Measurements from ENCODE around the gene CUL3.

DNA sequence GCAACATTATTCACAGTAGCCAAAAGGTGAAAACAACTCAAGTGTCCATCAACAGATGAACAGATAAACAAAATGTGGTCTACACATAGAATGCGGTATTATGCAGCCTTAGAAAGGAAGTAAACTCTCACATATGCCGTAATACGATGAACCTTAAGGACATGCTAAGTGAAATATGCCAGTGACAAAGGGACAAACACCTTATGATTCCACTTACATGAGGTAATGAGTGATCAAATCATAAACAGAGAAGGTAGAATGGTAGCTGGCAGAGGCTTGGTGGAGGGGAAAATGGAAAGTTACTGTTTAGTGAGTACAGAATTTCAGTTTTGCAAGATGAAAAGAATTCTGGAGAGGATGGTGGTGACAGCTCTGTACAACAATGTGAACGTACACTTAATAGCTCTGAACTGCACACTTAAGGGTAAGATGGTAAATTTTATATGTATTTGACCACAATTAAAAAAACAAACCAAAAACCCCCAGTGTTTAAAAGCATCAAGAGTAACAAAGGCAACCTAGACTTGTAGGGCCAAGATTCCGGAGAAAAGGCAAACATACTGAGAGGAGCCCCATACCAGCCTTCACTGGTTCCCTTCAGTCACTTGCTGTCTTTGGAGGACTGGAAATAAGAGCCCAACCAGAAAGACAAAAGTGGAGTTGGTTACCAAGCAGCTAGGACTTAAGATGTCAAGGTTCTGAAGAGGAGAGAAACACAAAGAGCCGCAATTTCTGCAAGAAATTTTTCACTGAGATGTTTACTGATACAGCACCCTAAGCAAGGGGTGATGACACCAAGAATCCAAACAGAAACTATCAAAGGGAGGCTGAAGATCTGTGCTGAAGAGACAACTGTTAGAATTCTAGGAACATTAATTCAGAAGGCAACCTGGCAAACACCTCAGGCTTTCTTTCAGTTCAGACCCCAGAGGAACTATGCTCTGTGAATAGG is 61.3 kb downstream of the CUL3 start:
- TF ChIP-seq POLR2AphosphoS5 (IDR thresholded peaks at IDR 0.05; ENCODE audit: low read depth, low read length) (no peak), SPI1 (IDR thresholded peaks at IDR 0.05; ENCODE audit: low read depth, low read length) (no peak), POLR2A (IDR thresholded peaks at IDR 0.05; ENCODE audit: low read depth, low read length) (no peak), PAX5 (IDR thresholded peaks at IDR 0.05; ENCODE audit: insufficient read depth, low read length, severe bottlenecking) (no peak), TAF1 (IDR thresholded peaks at IDR 0.05; ENCODE audit: low read depth, low read length) (no peak), POU2F2 (IDR thresholded peaks at IDR 0.05; ENCODE audit: low read depth, low read length) (no peak)

Measured in GM12891 (cell line).